DOHH2 (cell line): ENCODE data around the gene TPX2.

Source experiments
- EZH2phosphoT487 ChIP-seq: fragments of 200-600 bp; sonication (generic); IDR thresholded peaks from 2 replicates; pipeline ENCODE4 v1.6.1; 2017; ENCODE audit warnings: borderline replicate concordance, mild to moderate bottlenecking, antibody characterized with exemption, low read length, moderate library complexity, mixed read lengths
- TF ChIP-seq, protein P1 (sequence below): fragments of 200-600 bp; sonication (generic); IDR thresholded peaks from one replicate; pipeline ENCODE4 v1.5.1; 2014; ENCODE audit warnings: antibody characterized with exemption, mild to moderate bottlenecking, low read depth, low read length; ENCODE audit not compliant: poor library complexity, severe bottlenecking

DNA sequence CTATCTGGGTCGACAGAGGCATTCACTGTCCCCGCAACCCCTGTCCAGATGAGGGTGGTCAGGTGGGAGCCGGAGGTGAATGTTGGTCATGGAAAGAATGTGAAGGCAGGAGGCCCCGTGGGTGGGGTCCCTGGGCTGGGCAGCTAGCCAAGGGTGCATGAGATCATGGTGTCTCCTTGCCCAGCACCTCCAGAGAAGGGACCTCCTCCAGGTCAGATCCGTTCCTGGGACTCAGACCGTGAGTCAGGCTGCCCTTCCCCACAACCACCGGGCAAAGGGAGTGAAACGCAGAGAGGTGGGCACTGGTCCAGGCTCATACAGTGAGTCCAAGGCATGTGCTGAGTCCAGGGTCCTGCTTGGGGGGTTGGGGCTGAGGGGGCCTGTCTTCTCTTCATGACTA is 102.8 kb downstream of the TPX2 start:
- TF ChIP-seq, protein P1, sequence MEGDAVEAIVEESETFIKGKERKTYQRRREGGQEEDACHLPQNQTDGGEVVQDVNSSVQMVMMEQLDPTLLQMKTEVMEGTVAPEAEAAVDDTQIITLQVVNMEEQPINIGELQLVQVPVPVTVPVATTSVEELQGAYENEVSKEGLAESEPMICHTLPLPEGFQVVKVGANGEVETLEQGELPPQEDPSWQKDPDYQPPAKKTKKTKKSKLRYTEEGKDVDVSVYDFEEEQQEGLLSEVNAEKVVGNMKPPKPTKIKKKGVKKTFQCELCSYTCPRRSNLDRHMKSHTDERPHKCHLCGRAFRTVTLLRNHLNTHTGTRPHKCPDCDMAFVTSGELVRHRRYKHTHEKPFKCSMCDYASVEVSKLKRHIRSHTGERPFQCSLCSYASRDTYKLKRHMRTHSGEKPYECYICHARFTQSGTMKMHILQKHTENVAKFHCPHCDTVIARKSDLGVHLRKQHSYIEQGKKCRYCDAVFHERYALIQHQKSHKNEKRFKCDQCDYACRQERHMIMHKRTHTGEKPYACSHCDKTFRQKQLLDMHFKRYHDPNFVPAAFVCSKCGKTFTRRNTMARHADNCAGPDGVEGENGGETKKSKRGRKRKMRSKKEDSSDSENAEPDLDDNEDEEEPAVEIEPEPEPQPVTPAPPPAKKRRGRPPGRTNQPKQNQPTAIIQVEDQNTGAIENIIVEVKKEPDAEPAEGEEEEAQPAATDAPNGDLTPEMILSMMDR = no peak
- TF ChIP-seq EZH2phosphoT487 = no peak
